Neural progenitor cell (in vitro differentiated cells): Measurements from ENCODE around the gene TENM3. TPM values are rescaled to one million over a fixed set of nuclear protein-coding genes. Genes with fewer than 3 reads are reported as not detected.
"Not testable (repeated sequence)": the region's sequence is repeated elsewhere in the genome, so short reads cannot be mapped to it uniquely, and the experiment has no call there.

Experiments used
- DNase-seq: peaks from one replicate; pipeline ENCODE4 v3.0.0-alpha.2; 2016; ENCODE audit warnings: low spot score
- H2AFZ ChIP-seq: fragments of 200-600 bp; sonication (generic); replicated peaks from 2 replicates; pipeline ENCODE4 v1.6.1; 2016; ENCODE audit warnings: antibody characterized with exemption
- H3F3A ChIP-seq: fragments of 200-600 bp; sonication (generic); 2 replicates; pipeline ENCODE4 v1.6.1; 2016; ENCODE audit warnings: antibody characterized with exemption, low read depth
- H3K27ac ChIP-seq: fragments of 200-600 bp; sonication (generic); 2 replicates; pipeline ENCODE4 v1.5.1; 2016; ENCODE audit warnings: mild to moderate bottlenecking
- H3K27me3 ChIP-seq: fragments of 200-600 bp; sonication (generic); 2 replicates; pipeline ENCODE4 v1.6.1; 2016; ENCODE audit warnings: mild to moderate bottlenecking, moderate library complexity
- H3K36me3 ChIP-seq: fragments of 200-600 bp; sonication (generic); 2 replicates; pipeline ENCODE4 v1.5.1; 2016
- H3K4me1 ChIP-seq: fragments of 200-600 bp; sonication (generic); 2 replicates; pipeline ENCODE4 v1.6.1; 2016; ENCODE audit warnings: mixed run types
- H3K4me2 ChIP-seq: fragments of 200-600 bp; sonication (generic); 2 replicates; pipeline ENCODE4 v1.6.1; 2016
- H3K4me3 ChIP-seq: fragments of 200-600 bp; sonication (generic); 2 replicates; pipeline ENCODE4 v1.5.1; 2016
- H3K79me2 ChIP-seq: fragments of 200-600 bp; sonication (generic); 2 replicates; pipeline ENCODE4 v1.6.1; 2016; ENCODE audit warnings: low read depth
- H3K9ac ChIP-seq: fragments of 200-600 bp; sonication (generic); 2 replicates; pipeline ENCODE4 v1.6.1; 2016
- H3K9me3 ChIP-seq: fragments of 200-600 bp; sonication (generic); 2 replicates; pipeline ENCODE4 v1.5.1; 2016; ENCODE audit warnings: low read depth
- H4K20me1 ChIP-seq: fragments of 200-600 bp; sonication (generic); 2 replicates; pipeline ENCODE4 v1.6.1; 2016; ENCODE audit warnings: low read depth
- H3K27ac Mint-ChIP-seq: 3 replicates; pipeline ENCODE4 v1.8.0; 2021; ENCODE audit warnings: mixed read lengths
- H3K27me3 Mint-ChIP-seq: 2 replicates; pipeline ENCODE4 v1.8.0; 2022; ENCODE audit warnings: low read depth, mild to moderate bottlenecking, inconsistent platforms, moderate library complexity, mixed read lengths; ENCODE audit not compliant: insufficient read depth
- H3K36me3 Mint-ChIP-seq: 3 replicates; pipeline ENCODE4 v1.8.0; 2021; ENCODE audit warnings: mixed read lengths
- H3K4me1 Mint-ChIP-seq: 3 replicates; pipeline ENCODE4 v1.8.0; 2021; ENCODE audit warnings: mixed read lengths
- H3K4me3 Mint-ChIP-seq: 3 replicates; pipeline ENCODE4 v1.8.0; 2021; ENCODE audit warnings: mild to moderate bottlenecking, moderate library complexity, mixed read lengths
- H3K9me3 Mint-ChIP-seq: 3 replicates; pipeline ENCODE4 v1.8.0; 2020; ENCODE audit warnings: mixed read lengths
- EZH2 ChIP-seq: fragments of 200-600 bp; sonication (generic); IDR thresholded peaks from 2 replicates; pipeline ENCODE4 v1.6.1; 2017; ENCODE audit warnings: antibody characterized with exemption, mild to moderate bottlenecking, moderate library complexity
- EZH2phosphoT487 ChIP-seq: fragments of 200-600 bp; sonication (generic); IDR thresholded peaks from 2 replicates; pipeline ENCODE4 v1.6.1; 2017; ENCODE audit warnings: antibody characterized with exemption
- total RNA-seq: library from RNA; depleted of rRNA; stranded (reverse); fragments of >200 nt; gene quantifications from 2 replicates; pipeline ENCODE4 v1.2.3, GENCODE V29; 2015; ENCODE audit warnings: low replicate concordance
- TF ChIP-seq, protein P1 (sequence below): fragments of 200-600 bp; sonication (generic); IDR thresholded peaks from 2 replicates; pipeline ENCODE4 v1.5.1; 2017; ENCODE audit warnings: antibody characterized with exemption, mild to moderate bottlenecking

The TENM3 gene
- 78.7 and 126 TPM in 2 replicates for total RNA-seq

DNA sequence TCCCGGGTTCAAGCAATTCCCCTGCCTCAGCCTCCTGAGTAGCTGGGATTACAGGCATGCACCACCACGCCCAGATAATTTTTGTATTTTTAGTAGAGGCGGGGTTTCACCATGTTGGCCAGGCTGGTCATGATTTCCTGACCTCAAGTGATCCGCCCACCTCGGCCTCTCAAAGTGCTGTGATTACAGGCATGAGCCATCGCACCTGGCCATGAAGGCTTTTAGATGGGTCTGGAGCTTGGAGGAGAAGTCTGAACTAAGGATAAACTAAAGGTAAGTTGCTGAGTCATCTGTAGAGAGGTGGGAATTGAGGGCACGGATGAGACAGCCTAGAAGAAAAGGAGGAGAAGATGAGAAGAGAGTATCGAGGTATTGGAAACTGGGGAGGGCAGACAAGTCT lies at the start of gene TENM3:
Gene TENM3, plus strand, starts transcription at position 199 of the 400 bp plus-strand sequence. CDS start 80,619 bp downstream, outside the sequence.
- H3K27me3 Mint-ChIP-seq, H3K27ac Mint-ChIP-seq, H2AFZ ChIP-seq, DNase-seq, H3K4me3 Mint-ChIP-seq, H3K9ac ChIP-seq, H3K79me2 ChIP-seq, H3K36me3 ChIP-seq, H3K4me3 ChIP-seq, H3K4me2 ChIP-seq, H3K9me3 ChIP-seq, H4K20me1 ChIP-seq, H3K27me3 ChIP-seq, H3K27ac ChIP-seq: not testable (repeated sequence)
- Mint-ChIP-seq H3K4me1 (peaks cover 53% of the 10 kb centered on the region), H3K9me3 (peaks cover 13% of the 10 kb centered on the region), H3K36me3 (peaks cover 34% of the 10 kb centered on the region)
- H3K4me1 ChIP-seq, result peaks cover 38% of the 10 kb centered on the region
- H3F3A ChIP-seq, result peaks cover 29% of the 10 kb centered on the region

DNA sequence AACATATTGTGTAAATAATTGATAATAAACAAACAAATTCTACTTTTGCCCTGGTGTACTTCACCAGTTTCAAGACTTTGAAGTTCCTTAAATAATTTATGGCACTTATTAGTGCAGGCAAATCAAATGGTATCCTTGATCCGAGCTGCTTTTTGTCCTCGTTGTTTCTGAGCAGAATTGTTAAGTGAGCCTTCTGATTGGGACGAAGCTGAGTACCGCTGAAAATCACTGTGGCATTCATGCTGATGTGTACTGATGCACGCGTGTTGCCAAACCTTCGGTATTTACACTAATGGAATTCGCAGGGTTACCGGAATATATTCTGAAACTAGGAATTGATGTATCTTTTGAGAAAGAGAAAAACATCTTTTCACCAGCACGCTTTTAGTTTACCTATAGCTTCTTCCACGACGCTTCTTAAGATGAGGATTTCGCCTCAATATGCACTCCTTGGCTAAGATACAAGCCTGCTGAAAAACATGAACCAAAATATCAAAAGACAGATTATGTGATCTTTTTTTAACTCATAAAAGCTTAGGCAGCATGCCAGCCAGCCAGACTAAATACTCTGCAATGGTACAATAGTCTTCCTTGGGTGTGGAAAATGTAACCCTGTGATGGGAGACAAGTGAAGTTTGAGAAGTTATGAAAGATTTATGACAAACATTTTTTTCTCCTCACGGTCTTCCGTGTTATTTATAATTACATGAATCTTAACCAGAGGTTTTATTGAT lies 48.9 kb upstream of the TENM3 start:
- Histone ChIP-seq H3K9ac (no peak overlapping the region), H3F3A (peaks cover 3% of the 10 kb centered on the region), H2AFZ (no peak overlapping the region), H3K4me1 (peaks cover 43% of the 10 kb centered on the region), H3K4me2 (no peak overlapping the region), H3K4me3 (no peak overlapping the region), H3K79me2 (peaks cover 35% of the 10 kb centered on the region), H3K9me3 (no peaks in the 10 kb centered on the region), H3K27me3 (no peaks in the 10 kb centered on the region), H4K20me1 (no peaks in the 10 kb centered on the region), H3K27ac (no peak overlapping the region), H3K36me3 (no peaks in the 10 kb centered on the region)
- Mint-ChIP-seq H3K4me1 (peaks cover 12% of the 10 kb centered on the region), H3K4me3 (no peak overlapping the region), H3K9me3 (peaks cover 50% of the 10 kb centered on the region), H3K36me3 (peaks cover 76% of the 10 kb centered on the region), H3K27ac (no peak overlapping the region), H3K27me3 (peaks cover 2% of the 10 kb centered on the region)
- DNase-seq, result no peak
- TF ChIP-seq EZH2, result no peak

DNA sequence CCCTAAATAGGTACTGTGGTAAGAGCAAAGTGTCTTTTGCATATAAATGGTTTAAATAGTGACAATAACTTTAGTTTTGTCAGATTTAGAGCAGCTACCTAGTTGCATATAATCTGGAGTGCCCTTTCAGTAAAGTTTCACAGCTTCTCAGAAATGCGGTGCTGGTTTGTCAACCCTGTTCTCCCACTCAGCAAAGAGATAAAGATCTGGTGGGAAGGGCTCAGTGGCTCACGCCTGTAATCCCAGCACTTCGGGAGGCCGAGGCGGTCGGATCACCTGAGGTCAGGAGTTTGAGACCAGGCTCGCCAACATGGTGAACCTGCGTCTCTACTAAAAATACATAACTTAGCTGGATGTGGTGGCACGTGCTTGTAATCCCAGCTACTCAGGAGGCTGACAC lies 45.6 kb upstream of the TENM3 start:
- no peaks in the 10 kb centered on the region for H3K36me3 ChIP-seq
- peaks cover 15% of the 10 kb centered on the region for H3K4me1 Mint-ChIP-seq
- no peak overlapping the region for H3K4me3 Mint-ChIP-seq
- TF ChIP-seq EZH2phosphoT487 (no peak), EZH2 (no peak)
- TF ChIP-seq, protein P1, sequence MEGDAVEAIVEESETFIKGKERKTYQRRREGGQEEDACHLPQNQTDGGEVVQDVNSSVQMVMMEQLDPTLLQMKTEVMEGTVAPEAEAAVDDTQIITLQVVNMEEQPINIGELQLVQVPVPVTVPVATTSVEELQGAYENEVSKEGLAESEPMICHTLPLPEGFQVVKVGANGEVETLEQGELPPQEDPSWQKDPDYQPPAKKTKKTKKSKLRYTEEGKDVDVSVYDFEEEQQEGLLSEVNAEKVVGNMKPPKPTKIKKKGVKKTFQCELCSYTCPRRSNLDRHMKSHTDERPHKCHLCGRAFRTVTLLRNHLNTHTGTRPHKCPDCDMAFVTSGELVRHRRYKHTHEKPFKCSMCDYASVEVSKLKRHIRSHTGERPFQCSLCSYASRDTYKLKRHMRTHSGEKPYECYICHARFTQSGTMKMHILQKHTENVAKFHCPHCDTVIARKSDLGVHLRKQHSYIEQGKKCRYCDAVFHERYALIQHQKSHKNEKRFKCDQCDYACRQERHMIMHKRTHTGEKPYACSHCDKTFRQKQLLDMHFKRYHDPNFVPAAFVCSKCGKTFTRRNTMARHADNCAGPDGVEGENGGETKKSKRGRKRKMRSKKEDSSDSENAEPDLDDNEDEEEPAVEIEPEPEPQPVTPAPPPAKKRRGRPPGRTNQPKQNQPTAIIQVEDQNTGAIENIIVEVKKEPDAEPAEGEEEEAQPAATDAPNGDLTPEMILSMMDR, result no peak
- no peaks in the 10 kb centered on the region for H3K9me3 ChIP-seq
- H3K4me1 ChIP-seq, result peaks cover 26% of the 10 kb centered on the region
- no peak overlapping the region for H3K9ac ChIP-seq
- H3K27me3 Mint-ChIP-seq, result peaks cover 5% of the 10 kb centered on the region
- H3K4me2 ChIP-seq, result no peak overlapping the region
- H3K36me3 Mint-ChIP-seq, result peaks cover 71% of the 10 kb centered on the region
- H4K20me1 ChIP-seq, result no peaks in the 10 kb centered on the region
- no peak for DNase-seq
- no peaks in the 10 kb centered on the region for H3F3A ChIP-seq
- H3K27ac ChIP-seq, result no peak overlapping the region
- peaks cover 59% of the 10 kb centered on the region for H3K9me3 Mint-ChIP-seq
- no peak overlapping the region for H3K4me3 ChIP-seq
- H3K27ac Mint-ChIP-seq, result no peak overlapping the region
- H3K27me3 ChIP-seq, result no peaks in the 10 kb centered on the region
- H3K79me2 ChIP-seq, result peaks cover 19% of the 10 kb centered on the region
- no peak overlapping the region for H2AFZ ChIP-seq

DNA sequence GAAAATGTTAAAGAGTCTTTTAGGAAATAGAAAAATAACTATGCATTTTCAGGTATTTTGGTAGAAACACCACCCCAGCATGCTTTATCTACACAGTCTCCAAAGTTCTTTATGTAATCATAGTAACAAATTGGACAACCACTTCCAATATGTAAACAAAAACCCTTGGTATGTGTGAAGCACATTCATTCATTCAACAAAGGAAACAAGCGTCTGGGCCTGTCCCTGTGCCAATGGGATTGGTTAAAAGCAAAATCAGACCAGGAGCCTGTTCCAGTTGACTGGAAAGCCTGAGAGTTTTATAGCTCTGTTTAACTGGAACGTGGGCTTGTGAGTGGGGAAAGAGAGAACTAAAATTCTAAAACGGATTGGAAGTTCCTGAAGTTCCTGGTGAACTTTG lies 41.3 kb upstream of the TENM3 start:
- Histone ChIP-seq H3F3A (peaks cover 17% of the 10 kb centered on the region), H3K27ac (no peak overlapping the region), H3K4me1 (peaks cover 22% of the 10 kb centered on the region), H3K4me3 (no peak overlapping the region), H3K79me2 (peaks cover 5% of the 10 kb centered on the region), H3K4me2 (no peak overlapping the region), H3K9me3 (no peaks in the 10 kb centered on the region), H3K27me3 (no peaks in the 10 kb centered on the region), H3K9ac (no peak overlapping the region), H4K20me1 (no peaks in the 10 kb centered on the region), H3K36me3 (no peaks in the 10 kb centered on the region), H2AFZ (no peak overlapping the region)
- peaks cover 45% of the 10 kb centered on the region for H3K9me3 Mint-ChIP-seq
- no peak overlapping the region for H3K27ac Mint-ChIP-seq
- peaks cover 32% of the 10 kb centered on the region for H3K4me1 Mint-ChIP-seq
- DNase-seq, result no peak
- TF ChIP-seq EZH2, result no peak
- TF ChIP-seq EZH2phosphoT487, result no peak
- TF ChIP-seq, protein P1, result no peak
- H3K27me3 Mint-ChIP-seq, result peaks cover 5% of the 10 kb centered on the region
- no peak overlapping the region for H3K4me3 Mint-ChIP-seq
- H3K36me3 Mint-ChIP-seq, result peaks cover 60% of the 10 kb centered on the region
